Naive thymus-derived CD4-positive, alpha-beta T cell (primary cell): ENCODE results near the gene UBFD1. TPM values are rescaled to one million over a fixed set of nuclear protein-coding genes. Genes with fewer than 3 reads are reported as not detected.
"Not testable (repeated sequence)": the region's sequence is repeated elsewhere in the genome, so short reads cannot be mapped to it uniquely, and the experiment has no call there.

Experiments used
- ATAC-seq: fragments of 150-1000 bp; cut with Tn5 transposase; 2 replicates; pipeline ENCODE4 v1.10.0; 2021; ENCODE audit warnings: mild to moderate bottlenecking, moderate library complexity
- CTCF ChIA-PET: fragments of 350-600 bp; sonication (Branson Sonifier 250); formaldehyde crosslinking; loops from one replicate; lab custom pipeline; 2021; ENCODE audit warnings: antibody characterized with exemption; lab: Charles Lee
- POLR2A ChIA-PET: fragments of 350-600 bp; sonication (Branson Sonifier 250); formaldehyde crosslinking; loops from one replicate; lab custom pipeline; 2021; ENCODE audit warnings: antibody characterized with exemption, inconsistent platforms; lab: Charles Lee
- DNase-seq, 9 donors: peaks; one replicate each; pipeline versions ENCODE4 v3.0.0 to v3.0.0-alpha.2; 2020 to 2022; ENCODE audit warnings: mixed read lengths in 1 of 9
- H3K27ac ChIP-seq: one replicate; pipeline ENCODE4 v1.7.0; 2013; ENCODE audit warnings: mild to moderate bottlenecking, low read depth, low read length, moderate library complexity
- H3K27me3 ChIP-seq, 2 donors: one replicate each; pipeline ENCODE4 v1.7.0; 2013; ENCODE audit warnings: low read length in 2 of 2, mild to moderate bottlenecking in 2 of 2, moderate library complexity in 2 of 2; ENCODE audit not compliant: control insufficient read depth in 2 of 2, insufficient read depth in 2 of 2
- H3K36me3 ChIP-seq, 3 experiments: 1 replicate in 2 of 3; 2 replicates in 1 of 3; pipeline ENCODE4 v1.7.0; 2013; ENCODE audit warnings: low read length in 3 of 3, mild to moderate bottlenecking in 3 of 3, moderate library complexity in 1 of 3; ENCODE audit not compliant: insufficient read depth in 3 of 3, control insufficient read depth in 2 of 3
- H3K4me1 ChIP-seq, 2 donors: one replicate each; pipeline ENCODE4 v1.7.0; 2013; ENCODE audit warnings: low read length in 2 of 2, mild to moderate bottlenecking in 2 of 2, moderate library complexity in 1 of 2; ENCODE audit not compliant: control insufficient read depth in 2 of 2, insufficient read depth in 2 of 2
- H3K4me3 ChIP-seq: 2 replicates; pipeline ENCODE4 v1.7.0; 2013; ENCODE audit warnings: mild to moderate bottlenecking, low read length
- H3K9me3 ChIP-seq, 3 experiments: 1 replicate in 2 of 3; 2 replicates in 1 of 3; pipeline ENCODE4 v1.7.0; 2013; ENCODE audit warnings: low read length in 3 of 3; ENCODE audit not compliant: control insufficient read depth in 2 of 3
- H3K27ac Mint-ChIP-seq, 9 donors: one replicate each; pipeline ENCODE4 v1.8.0; 2020 to 2022; ENCODE audit warnings: mixed read lengths in 9 of 9, mild to moderate bottlenecking in 8 of 9, moderate library complexity in 5 of 9, inconsistent platforms in 2 of 9
- H3K27me3 Mint-ChIP-seq, 5 donors: one replicate each; pipeline ENCODE4 v1.8.0; 2021 to 2022; ENCODE audit warnings: mixed read lengths in 5 of 5, mild to moderate bottlenecking in 1 of 5
- H3K36me3 Mint-ChIP-seq, 5 donors: one replicate each; pipeline ENCODE4 v1.8.0; 2020 to 2022; ENCODE audit warnings: mixed read lengths in 5 of 5, mild to moderate bottlenecking in 3 of 5, inconsistent platforms in 1 of 5
- H3K4me1 Mint-ChIP-seq, 7 donors: one replicate each; pipeline ENCODE4 v1.8.0; 2020 to 2022; ENCODE audit warnings: mixed read lengths in 7 of 7, mild to moderate bottlenecking in 3 of 7, inconsistent platforms in 1 of 7
- H3K4me3 Mint-ChIP-seq, 10 donors: one replicate each; pipeline ENCODE4 v1.8.0; 2020 to 2022; ENCODE audit warnings: mild to moderate bottlenecking in 10 of 10, mixed read lengths in 10 of 10, moderate library complexity in 6 of 10, inconsistent platforms in 2 of 10
- H3K9me3 Mint-ChIP-seq, 11 donors: one replicate each; pipeline ENCODE4 v1.8.0; 2020 to 2022; ENCODE audit warnings: mixed read lengths in 11 of 11, mild to moderate bottlenecking in 4 of 11, inconsistent platforms in 1 of 11, moderate library complexity in 1 of 11
- intact Hi-C, 2 donors: fragments of 100-400 bp; cut with micrococcal nuclease; formaldehyde crosslinking; loops; one replicate each; pipeline ENCODE4 v1.15.1; 2023
- polyA plus RNA-seq, 2 donors: library from polyadenylated mRNA; unstranded; fragments of 300-500 nt; fragmentation: Illumina TruSeq; gene quantifications; one replicate each; pipeline ENCODE4 v1.2.3, GENCODE V29; 2021
- total RNA-seq, 6 experiments: library from RNA in 5 of 6; stranded (reverse) in 5 of 6; gene quantifications; 1 replicate in 5 of 6; 2 replicates in 1 of 6; pipeline ENCODE4 v1.2.3 and lab custom pipeline; 2021 to 2026

The UBFD1 gene
- total and polyA plus RNA-seq, 7 experiments from 2014 or later = 8.3 to 54.4 (median 45.9) TPM

GRCh38 chr16:23579371-23579770 lies 21.8 kb downstream of the UBFD1 start:
- Mint-ChIP-seq H3K4me1 (peaks cover 0 to 2% (median 0%) of the 10 kb centered on the region in 7 donors), H3K27ac (no peak overlapping the region), H3K9me3 (no peaks in the 10 kb centered on the region), H3K27me3 (no peaks in the 10 kb centered on the region), H3K36me3 (peaks cover 0 to 37% (median 12%) of the 10 kb centered on the region in 5 donors), H3K4me3 (no peak overlapping the region)
- H3K27ac ChIP-seq = no peak overlapping the region
- H3K4me3 ChIP-seq = no peak overlapping the region
- no peaks in the 10 kb centered on the region for H3K4me1 ChIP-seq
- ChIA-PET POLR2A (interaction anchor here (0.8 kb wide), 1 partner anchor 17 kb away, joined by 5 read pairs; no protein-coding TSS in a partner anchor), CTCF (interaction anchor here (0.6 kb wide), 1 partner anchor 145 kb away, joined by 3 read pairs; no protein-coding TSS in a partner anchor)
- H3K27me3 ChIP-seq = no peaks in the 10 kb centered on the region
- intact Hi-C loops = no loop called here
- DNase-seq (no peak), ATAC-seq (no peak)
- H3K9me3 ChIP-seq = no peaks in the 10 kb centered on the region
- H3K36me3 ChIP-seq = peaks cover 4 to 67% (median 9%) of the 10 kb centered on the region in 3 experiments

- DNase-seq (no peak), ATAC-seq (no peak)
- CTCF ChIA-PET = no interaction called here
- no peak overlapping the region for H3K4me3 Mint-ChIP-seq
- no peaks in the 10 kb centered on the region for H3K27me3 Mint-ChIP-seq
- intact Hi-C loops = no loop called here
- peaks cover 0 to 2% (median 0%) of the 10 kb centered on the region in 7 donors for H3K4me1 Mint-ChIP-seq
- Histone ChIP-seq H3K27me3 (no peaks in the 10 kb centered on the region), H3K4me3 (no peak overlapping the region), H3K4me1 (no peaks in the 10 kb centered on the region), H3K27ac (no peak overlapping the region), H3K9me3 (no peaks in the 10 kb centered on the region), H3K36me3 (peaks cover 4 to 73% (median 18%) of the 10 kb centered on the region in 3 experiments)
- no peaks in the 10 kb centered on the region for H3K9me3 Mint-ChIP-seq
- H3K36me3 Mint-ChIP-seq = peaks cover 0 to 36% (median 18%) of the 10 kb centered on the region in 5 donors
- POLR2A ChIA-PET = no interaction called here
- H3K27ac Mint-ChIP-seq = peak overlapping the region in 2 of 9 donors; percentile 17 to 63
Measured at GRCh38 chr16:23580391-23580790, 22.9 kb downstream of the UBFD1 start.

GRCh38 chr16:23581764-23582163 lies 24.2 kb downstream of the UBFD1 start:
- H3K27ac Mint-ChIP-seq = peak overlapping the region in 1 of 9 donors; percentile 19
- ATAC-seq (no peak), DNase-seq (no peak)
- H3K9me3 ChIP-seq = no peaks in the 10 kb centered on the region
- H3K27me3 Mint-ChIP-seq = no peaks in the 10 kb centered on the region
- H3K9me3 Mint-ChIP-seq = no peaks in the 10 kb centered on the region
- peaks cover 8 to 75% (median 18%) of the 10 kb centered on the region in 3 experiments for H3K36me3 ChIP-seq
- H3K4me1 ChIP-seq = no peaks in the 10 kb centered on the region
- H3K27me3 ChIP-seq = no peaks in the 10 kb centered on the region
- intact Hi-C loops = no loop called here
- ChIA-PET POLR2A (interaction anchor here (0.8 kb wide), 1 partner anchor 23 kb away, joined by 3 read pairs; no protein-coding TSS in a partner anchor), CTCF (no interaction called here)
- no peak overlapping the region for H3K4me3 ChIP-seq
- no peak overlapping the region for H3K27ac ChIP-seq
- peaks cover 0 to 2% (median 0%) of the 10 kb centered on the region in 7 donors for H3K4me1 Mint-ChIP-seq
- no peak overlapping the region for H3K4me3 Mint-ChIP-seq
- H3K36me3 Mint-ChIP-seq = peaks cover 0 to 36% (median 18%) of the 10 kb centered on the region in 5 donors

GRCh38 chr16:23583271-23583670 lies 25.7 kb downstream of the UBFD1 start:
- H3K36me3 ChIP-seq = peaks cover 8 to 80% (median 18%) of the 10 kb centered on the region in 3 experiments
- H3K4me3 Mint-ChIP-seq, H3K4me1 Mint-ChIP-seq, H3K27me3 ChIP-seq, H3K4me1 ChIP-seq, POLR2A ChIA-PET, H3K27ac Mint-ChIP-seq, intact Hi-C loops, ATAC-seq, H3K9me3 ChIP-seq, H3K27ac ChIP-seq, H3K9me3 Mint-ChIP-seq, CTCF ChIA-PET, H3K4me3 ChIP-seq, DNase-seq, H3K27me3 Mint-ChIP-seq: not testable (repeated sequence)
- peaks cover 0 to 40% (median 18%) of the 10 kb centered on the region in 5 donors for H3K36me3 Mint-ChIP-seq

- Mint-ChIP-seq H3K4me1 (peaks cover 0 to 4% (median 0%) of the 10 kb centered on the region in 7 donors), H3K4me3 (no peak overlapping the region), H3K36me3 (peaks cover 0 to 38% (median 23%) of the 10 kb centered on the region in 5 donors), H3K9me3 (no peaks in the 10 kb centered on the region), H3K27me3 (no peaks in the 10 kb centered on the region), H3K27ac (no peak overlapping the region)
- no peak for ATAC-seq
- DNase-seq = no peak
- H3K4me1 ChIP-seq = no peaks in the 10 kb centered on the region
- CTCF ChIA-PET = no interaction called here
- H3K27me3 ChIP-seq = no peaks in the 10 kb centered on the region
- peaks cover 8 to 81% (median 18%) of the 10 kb centered on the region in 3 experiments for H3K36me3 ChIP-seq
- H3K4me3 ChIP-seq = no peak overlapping the region
- H3K27ac ChIP-seq = no peak overlapping the region
- POLR2A ChIA-PET = no interaction called here
- intact Hi-C loops = no loop called here
- H3K9me3 ChIP-seq = no peaks in the 10 kb centered on the region
Measured at GRCh38 chr16:23584186-23585076, 26.9 kb downstream of the UBFD1 start.

- Histone ChIP-seq H3K27me3 (no peaks in the 10 kb centered on the region), H3K4me1 (no peaks in the 10 kb centered on the region), H3K27ac (no peak overlapping the region), H3K36me3 (peaks cover 16 to 83% (median 20%) of the 10 kb centered on the region in 3 experiments), H3K4me3 (no peak overlapping the region), H3K9me3 (no peaks in the 10 kb centered on the region)
- no peaks in the 10 kb centered on the region for H3K27me3 Mint-ChIP-seq
- ChIA-PET CTCF (interaction anchor here (0.6 kb wide), 1 partner anchor 928 kb away, joined by 3 read pairs; no protein-coding TSS in a partner anchor), POLR2A (no interaction called here)
- ATAC-seq (no peak), DNase-seq (no peak)
- peaks cover 5 to 24% (median 16%) of the 10 kb centered on the region in 7 donors for H3K4me1 Mint-ChIP-seq
- no peak overlapping the region for H3K27ac Mint-ChIP-seq
- peaks cover 0 to 2% (median 0%) of the 10 kb centered on the region in 11 donors for H3K9me3 Mint-ChIP-seq
- intact Hi-C loops = no loop called here
- no peak overlapping the region for H3K4me3 Mint-ChIP-seq
- H3K36me3 Mint-ChIP-seq = peaks cover 8 to 36% (median 22%) of the 10 kb centered on the region in 5 donors
Measured at GRCh38 chr16:23587726-23588125, 30.2 kb downstream of the UBFD1 start.
